Upper lobe of right lung (tissue), 1 donor: ENCODE measurements around the gene SKOR2. TPM values are rescaled to one million over a fixed set of nuclear protein-coding genes. Genes with fewer than 3 reads are reported as not detected.

Experiments used
- ATAC-seq: fragments of 200-7000 bp; cut with Tn5 transposase; one replicate; pipeline ENCODE4 v1.9.1; 2020; ENCODE audit warnings: mild to moderate bottlenecking, moderate library complexity
- DNase-seq: peaks from one replicate; pipeline ENCODE4 v3.0.0-alpha.2; 2020
- H3K27ac ChIP-seq: fragments of 200-600 bp; one replicate; pipeline ENCODE4 v1.8.0; 2022
- H3K27me3 ChIP-seq: fragments of 200-600 bp; one replicate; pipeline ENCODE4 v1.8.0; 2022; ENCODE audit warnings: mild to moderate bottlenecking
- H3K36me3 ChIP-seq: fragments of 200-600 bp; one replicate; pipeline ENCODE4 v1.8.0; 2022
- H3K4me1 ChIP-seq: fragments of 200-600 bp; one replicate; pipeline ENCODE4 v1.8.0; 2022
- H3K4me3 ChIP-seq: fragments of 200-600 bp; one replicate; pipeline ENCODE4 v1.8.0; 2022; ENCODE audit warnings: mild to moderate bottlenecking
- H3K9me3 ChIP-seq: fragments of 200-600 bp; one replicate; pipeline ENCODE4 v1.8.0; 2022
- CTCF ChIP-seq: fragments of 200-600 bp; IDR thresholded peaks from one replicate; pipeline ENCODE4 v1.8.0; 2022; ENCODE audit warnings: antibody characterized with exemption
- intact Hi-C: fragments of 100-400 bp; cut with DNase I; formaldehyde crosslinking; loops from one replicate; pipeline ENCODE4 v1.11.0; 2022
- total RNA-seq: library from RNA; stranded (reverse); fragmentation: NEBNext Ultra II Directional; extraction: Animal tissue kit (Norgen Biotek cat#: 25700); gene quantifications from one replicate; pipeline ENCODE4 v1.2.1, GENCODE V29; 2021
- donor health status: DM: no; HTN: yes; CAD: no; lungs with severe emphysema.

Gene SKOR2
- total RNA-seq, 1 donor from 2014 or later: not detected

DNA sequence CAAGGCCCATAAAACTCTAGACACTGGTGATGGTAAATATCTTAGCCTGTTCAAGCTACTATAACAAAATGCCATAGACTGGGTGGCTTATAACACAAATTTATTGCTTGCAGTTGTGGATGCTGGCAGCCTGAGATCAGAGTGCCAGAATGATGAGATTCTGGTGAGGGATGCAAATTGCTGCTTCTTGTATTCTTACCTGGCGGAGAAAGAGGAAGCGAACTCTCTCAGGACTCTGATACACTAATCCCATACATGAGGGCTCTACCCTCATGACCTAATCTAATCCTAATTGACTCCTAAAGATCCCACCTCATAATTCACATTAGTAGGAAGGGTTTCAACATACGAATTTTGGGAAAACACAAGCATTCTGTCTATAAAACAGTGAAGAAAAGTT is 70.7 kb downstream of the SKOR2 start:
- Histone ChIP-seq H3K27me3 (no peaks in the 10 kb centered on the region), H3K36me3 (no peaks in the 10 kb centered on the region), H3K4me1 (no peaks in the 10 kb centered on the region), H3K9me3 (no peaks in the 10 kb centered on the region), H3K4me3 (no peak overlapping the region), H3K27ac (no peak overlapping the region)
- TF ChIP-seq CTCF: no peak
- DNase-seq (no peak), ATAC-seq (no peak)
- intact Hi-C loops: no loop called here

DNA sequence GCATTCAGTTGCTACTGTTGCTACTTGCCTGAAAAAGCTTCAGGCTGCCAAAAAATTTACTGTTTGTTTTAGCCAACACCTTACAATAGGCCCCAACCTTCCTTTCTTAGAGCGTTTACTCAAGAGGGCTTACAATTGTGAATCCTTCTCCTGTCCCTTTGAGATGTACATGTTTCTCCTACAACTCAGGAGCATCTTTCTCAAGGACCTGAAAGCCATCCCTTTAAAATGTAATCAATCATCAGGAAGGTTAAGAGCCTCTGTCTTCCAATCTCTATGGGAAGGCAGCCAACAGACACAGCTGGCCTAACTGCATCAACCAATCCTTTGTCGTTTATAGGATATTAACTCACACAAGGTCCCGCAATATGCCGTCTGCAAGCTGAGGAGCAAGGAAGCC is 71.9 kb downstream of the SKOR2 start:
- DNase-seq (no peak), ATAC-seq (no peak)
- H3K27me3 ChIP-seq: no peaks in the 10 kb centered on the region
- no peak for TF ChIP-seq CTCF
- H3K4me3 ChIP-seq: no peak overlapping the region
- no peak overlapping the region for H3K27ac ChIP-seq
- H3K9me3 ChIP-seq: no peaks in the 10 kb centered on the region
- no peaks in the 10 kb centered on the region for H3K36me3 ChIP-seq
- intact Hi-C loops: no loop called here
- H3K4me1 ChIP-seq: peaks cover 9% of the 10 kb centered on the region

DNA sequence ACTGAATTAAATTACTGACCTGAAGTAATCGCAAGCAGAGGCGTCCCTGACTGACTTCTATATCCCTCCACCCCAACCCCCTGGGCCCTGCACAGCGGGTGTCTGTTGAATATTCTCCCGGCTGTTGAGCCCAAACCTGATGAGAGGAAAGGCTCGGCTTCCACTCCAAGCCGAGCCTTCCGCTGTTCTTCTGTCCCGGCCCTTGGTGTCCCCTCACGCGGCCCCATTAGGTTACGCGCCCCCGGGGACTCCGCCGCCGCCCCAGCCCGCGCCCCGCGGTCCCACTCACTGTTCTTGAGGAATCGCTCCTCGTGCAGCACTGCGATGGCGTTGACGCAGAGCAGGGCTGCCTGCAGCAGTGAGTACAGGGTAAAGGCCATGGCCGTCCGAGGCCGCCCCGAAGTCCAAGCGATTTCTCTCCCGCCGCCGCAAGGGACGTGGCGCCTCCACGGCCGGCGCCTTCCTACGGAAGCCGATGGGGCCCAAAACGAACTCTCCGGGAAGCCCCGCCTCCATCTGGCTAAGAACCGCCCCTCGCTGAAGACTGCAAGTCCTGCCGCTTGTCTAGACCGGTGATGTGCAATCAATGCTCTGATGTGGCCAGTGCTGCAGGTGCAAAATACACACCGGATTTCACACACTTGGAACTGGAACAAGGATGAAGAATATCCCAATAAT is 75.4 kb downstream of the SKOR2 start, which contains the start of gene IER3IP1:
TSS of gene IER3IP1 (minus strand) at position 467 of the 678 bp plus-strand sequence. CDS start at position 380, 87 bp downstream.
- peak within 1 kb of the TSS; percentile 92 for H3K27ac ChIP-seq
- intact Hi-C loops: no loop called here
- ATAC-seq: peak; percentile 99
- H3K4me1 ChIP-seq: peaks cover 23% of the 10 kb centered on the region
- H3K4me3 ChIP-seq: peak within 1 kb of the TSS; percentile 99
- no peaks in the 10 kb centered on the region for H3K27me3 ChIP-seq
- H3K36me3 ChIP-seq: no peaks in the 10 kb centered on the region
- no peaks in the 10 kb centered on the region for H3K9me3 ChIP-seq
- peak; percentile 95 for DNase-seq
- TF ChIP-seq CTCF: peak; percentile 9

- H3K27ac ChIP-seq: peak overlapping the region; percentile 92
- H3K27me3 ChIP-seq: no peaks in the 10 kb centered on the region
- DNase-seq (no peak), ATAC-seq (peak; percentile 3)
- no peak for TF ChIP-seq CTCF
- intact Hi-C loops: no loop called here
- peaks cover 23% of the 10 kb centered on the region for H3K4me1 ChIP-seq
- peak overlapping the region; percentile 99 for H3K4me3 ChIP-seq
- H3K9me3 ChIP-seq: no peaks in the 10 kb centered on the region
- H3K36me3 ChIP-seq: no peaks in the 10 kb centered on the region
These were observed 76.1 kb downstream of the SKOR2 start for GRCh38 chr18:47175283-47175897.

DNA sequence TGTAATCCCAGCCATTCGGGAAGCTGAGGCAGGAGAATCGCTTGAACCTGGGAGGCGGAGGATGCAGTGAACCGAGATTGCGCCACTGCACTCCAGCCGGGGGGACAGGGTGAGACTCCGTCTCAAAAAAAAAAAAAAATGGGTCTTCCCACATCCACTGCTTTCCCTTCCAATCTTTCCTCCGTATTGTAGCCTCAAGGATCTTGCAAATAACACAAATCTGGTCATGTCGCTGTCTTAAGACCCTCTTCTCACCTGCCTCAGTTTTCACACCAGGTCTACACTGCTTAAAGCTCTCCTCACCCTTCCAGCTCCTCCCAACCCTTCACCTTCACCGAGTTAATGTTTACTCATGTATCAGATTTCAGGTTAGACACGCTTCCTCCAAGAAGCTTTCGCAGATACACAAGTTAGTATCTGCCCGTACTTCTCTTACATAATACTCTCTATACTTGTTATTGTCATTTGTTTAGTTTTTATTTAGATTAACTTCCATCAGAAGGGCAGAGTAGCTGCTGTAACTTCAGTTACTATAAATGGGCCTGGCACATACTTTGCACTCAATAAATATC is 76.8 kb downstream of the SKOR2 start:
- Histone ChIP-seq H3K4me1 (peaks cover 23% of the 10 kb centered on the region), H3K27me3 (no peaks in the 10 kb centered on the region), H3K36me3 (no peaks in the 10 kb centered on the region), H3K27ac (no peak overlapping the region), H3K4me3 (peak overlapping the region; percentile 99), H3K9me3 (no peaks in the 10 kb centered on the region)
- no peak for DNase-seq
- peak; percentile 4 for ATAC-seq
- no peak for TF ChIP-seq CTCF
- intact Hi-C loops: no loop called here
